Neuronal stem cell (in vitro differentiated cells): Measurements from ENCODE around the gene APLNR.

ENCODE experiments used
- DNase-seq: peaks from one replicate; pipeline ENCODE4 v3.0.0-alpha.2; 2013; ENCODE audit warnings: low spot score
- H2AFZ ChIP-seq: one replicate; pipeline ENCODE4 v1.6.1; 2013; ENCODE audit warnings: mild to moderate bottlenecking, low read length, inconsistent platforms
- H2AK5ac ChIP-seq: 2 replicates; pipeline ENCODE4 v1.6.1; 2013; ENCODE audit warnings: low read depth, mild to moderate bottlenecking, inconsistent platforms, low read length, moderate library complexity, mixed read lengths
- H2BK120ac ChIP-seq: 2 replicates; pipeline ENCODE4 v1.6.1; 2013; ENCODE audit warnings: low read depth, mild to moderate bottlenecking, inconsistent platforms, low read length, moderate library complexity, mixed read lengths
- H2BK12ac ChIP-seq: one replicate; pipeline ENCODE4 v1.6.1; 2013; ENCODE audit warnings: low read length, inconsistent platforms
- H2BK15ac ChIP-seq: 2 replicates; pipeline ENCODE4 v1.6.1; 2013; ENCODE audit warnings: mild to moderate bottlenecking, low read length, inconsistent platforms, mixed read lengths
- H2BK5ac ChIP-seq: one replicate; pipeline ENCODE4 v1.6.1; 2013; ENCODE audit warnings: inconsistent platforms, mild to moderate bottlenecking, low read length, moderate library complexity
- H3K14ac ChIP-seq: one replicate; pipeline ENCODE4 v1.6.1; 2013; ENCODE audit warnings: low read length, inconsistent platforms
- H3K18ac ChIP-seq: 2 replicates; pipeline ENCODE4 v1.6.1; 2013; ENCODE audit warnings: low read length, inconsistent platforms
- H3K23ac ChIP-seq: 2 replicates; pipeline ENCODE4 v1.6.1; 2013; ENCODE audit warnings: low read depth, mild to moderate bottlenecking, mixed read lengths, low read length, inconsistent platforms; ENCODE audit not compliant: poor library complexity
- H3K27ac ChIP-seq: replicated peaks from 3 replicates; pipeline ENCODE4 v1.5.1; 2013; ENCODE audit warnings: low read length, inconsistent platforms
- H3K27me3 ChIP-seq, 3 experiments: 2 replicates each; pipeline ENCODE4 v1.6.1; 2013; ENCODE audit warnings: low read length in 3 of 3, mild to moderate bottlenecking in 2 of 3, inconsistent platforms in 1 of 3, low read depth in 1 of 3, mixed read lengths in 1 of 3, moderate library complexity in 1 of 3; ENCODE audit not compliant: control insufficient read depth in 3 of 3, insufficient read depth in 3 of 3
- H3K36me3 ChIP-seq, 2 donors: replicated peaks in 1 of 2; 2 replicates each; pipeline ENCODE4 v1.6.1; 2013; ENCODE audit warnings: low read length in 2 of 2; ENCODE audit not compliant: control insufficient read depth in 2 of 2, insufficient read depth in 2 of 2
- H3K4ac ChIP-seq: 2 replicates; pipeline ENCODE4 v1.6.1; 2013; ENCODE audit warnings: inconsistent platforms, mild to moderate bottlenecking, low read length, moderate library complexity
- H3K4me1 ChIP-seq, 2 donors: 1 replicate in 1 of 2; 2 replicates in 1 of 2; pipeline ENCODE4 v1.6.1; 2013; ENCODE audit warnings: low read length in 2 of 2, low read depth in 1 of 2; ENCODE audit not compliant: control insufficient read depth in 2 of 2, insufficient read depth in 1 of 2
- H3K4me2 ChIP-seq: one replicate; pipeline ENCODE4 v1.6.1; 2013; ENCODE audit warnings: mild to moderate bottlenecking, low read length, inconsistent platforms; ENCODE audit not compliant: insufficient read depth, poor library complexity, severe bottlenecking
- H3K4me3 ChIP-seq, 2 donors: 2 replicates each; pipeline ENCODE4 v1.5.1; 2013; ENCODE audit warnings: low read length in 2 of 2, mild to moderate bottlenecking in 2 of 2, inconsistent platforms in 1 of 2, moderate library complexity in 1 of 2
- H3K79me1 ChIP-seq: one replicate; pipeline ENCODE4 v1.6.1; 2013; ENCODE audit warnings: low read depth, mild to moderate bottlenecking, inconsistent platforms, low read length, moderate library complexity
- H3K9ac ChIP-seq: one replicate; pipeline ENCODE4 v1.6.1; 2013; ENCODE audit warnings: mild to moderate bottlenecking, low read depth, low read length, inconsistent platforms; ENCODE audit not compliant: poor library complexity
- H3K9me3 ChIP-seq, 2 donors: replicated peaks in 1 of 2; 2 replicates each; pipeline versions ENCODE3 to v1.6.1; 2013; ENCODE audit warnings: low read length in 2 of 2, mild to moderate bottlenecking in 2 of 2, inconsistent platforms in 1 of 2, low read depth in 1 of 2, mixed read lengths in 1 of 2, moderate library complexity in 1 of 2; ENCODE audit not compliant: control insufficient read depth in 2 of 2, insufficient read depth in 1 of 2
- H4K8ac ChIP-seq: one replicate; pipeline ENCODE4 v1.6.1; 2013; ENCODE audit warnings: low read depth, mild to moderate bottlenecking, inconsistent platforms, low read length, moderate library complexity
- H4K91ac ChIP-seq: one replicate; pipeline ENCODE4 v1.6.1; 2013; ENCODE audit warnings: low read length, low read depth, mild to moderate bottlenecking, inconsistent platforms; ENCODE audit not compliant: poor library complexity
- WGBS, 2 donors: extraction: QIAGEN DNeasy Blood & Tissue Kit; methylation state at CpG; one replicate each; pipeline ENCODE4 v1.1.7; 2013; ENCODE audit warnings: missing lambda C conversion rate in 2 of 2, mixed read lengths in 1 of 2; ENCODE audit not compliant: insufficient read length in 2 of 2, insufficient replicate concordance in 1 of 2; ENCODE audit errors: extremely low coverage in 2 of 2; 5-methylcytosine and 5-hydroxymethylcytosine counted together

APLNR gene

DNA sequence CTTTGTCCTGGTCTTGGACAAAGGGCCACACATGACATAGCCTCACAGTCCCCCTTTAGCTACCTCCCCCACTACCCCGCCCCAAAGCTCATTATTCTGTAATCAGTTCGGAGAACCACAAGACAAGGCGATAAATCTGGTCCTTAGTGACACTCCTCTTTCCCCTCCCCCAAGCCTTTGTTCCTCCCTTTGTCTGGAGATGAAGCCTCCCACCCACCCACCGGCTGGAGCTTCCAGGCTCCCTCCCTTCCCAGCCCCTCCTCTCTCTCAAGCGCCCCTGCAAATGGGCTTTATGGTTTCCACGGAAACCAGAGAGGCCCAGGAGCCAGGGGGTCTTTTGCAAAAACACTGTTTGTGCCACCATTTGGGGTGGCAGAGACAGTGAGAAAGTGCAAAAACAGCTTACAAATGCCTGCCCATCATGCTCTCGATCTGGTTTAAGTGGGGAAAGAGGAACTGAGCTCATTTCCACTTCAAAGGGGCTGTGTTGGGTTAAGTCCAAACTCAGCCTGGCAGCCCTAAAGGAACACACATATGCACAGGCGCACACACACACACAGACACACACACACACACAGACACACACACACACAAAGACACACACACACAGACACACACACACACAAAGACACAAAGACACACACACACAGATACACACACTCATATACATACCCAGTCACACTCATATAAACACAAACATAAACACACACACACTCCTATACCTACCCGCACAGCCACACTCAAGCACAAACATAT, 23.5 kb downstream of the APLNR start:
- WGBS, 2 donors, result 100% methylated on average over 1 of the region's 9 CpGs; no CpG with 5 or more reads in 1 of the 2 donors
- Histone ChIP-seq H4K91ac (peak overlapping the region; percentile 64), H3K4me2 (peak overlapping the region; percentile 45), H2BK120ac (no peak overlapping the region), H3K27ac (peak overlapping the region; percentile 95), H3K14ac (no peak overlapping the region), H4K8ac (no peak overlapping the region), H3K23ac (no peak overlapping the region), H3K4me1 (peaks cover 26 to 47% of the 10 kb centered on the region in 2 donors), H2AFZ (peak overlapping the region; percentile 75), H3K9me3 (no peaks in the 10 kb centered on the region), H3K9ac (peak overlapping the region; percentile 56), H3K79me1 (no peaks in the 10 kb centered on the region), H2AK5ac (no peak overlapping the region), H2BK5ac (peak overlapping the region; percentile 73), H2BK15ac (no peak overlapping the region), H3K27me3 (no peaks in the 10 kb centered on the region), H3K18ac (peak overlapping the region; percentile 58), H2BK12ac (no peak overlapping the region), H3K4me3 (no peak overlapping the region), H3K4ac (no peak overlapping the region), H3K36me3 (no peaks in the 10 kb centered on the region)
- DNase-seq, result peak; percentile 94

DNA sequence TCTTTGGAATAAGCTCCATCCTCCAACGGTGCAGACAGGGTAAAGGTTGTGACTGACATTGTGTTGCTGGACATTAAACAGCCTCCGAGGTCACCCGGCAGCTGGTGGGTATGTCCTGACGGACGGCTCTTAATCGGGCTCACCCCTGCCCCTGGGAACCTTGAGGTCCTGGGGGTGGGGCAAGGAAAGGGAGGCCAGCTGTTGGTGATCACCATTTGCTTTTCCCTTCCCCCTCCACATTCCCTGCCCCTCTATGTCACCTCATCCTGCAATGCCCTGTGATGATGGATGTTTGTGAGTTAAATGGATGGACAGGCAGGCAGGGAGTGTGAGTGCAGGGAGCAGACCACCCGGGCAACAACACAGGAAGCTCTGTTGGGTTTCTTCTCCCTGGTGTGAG, 26.3 kb downstream of the APLNR start:
- peak overlapping the region; percentile 32 for H2BK12ac ChIP-seq
- H3K27me3 ChIP-seq, result no peaks in the 10 kb centered on the region
- no peak overlapping the region for H3K4me3 ChIP-seq
- H4K8ac ChIP-seq, result no peak overlapping the region
- no peak overlapping the region for H2BK120ac ChIP-seq
- DNase-seq, result no peak
- H2BK15ac ChIP-seq, result no peak overlapping the region
- peak overlapping the region; percentile 21 for H2AFZ ChIP-seq
- no peak overlapping the region for H3K4ac ChIP-seq
- no peak overlapping the region for H3K4me2 ChIP-seq
- WGBS, 2 donors, result no CpG with 5 or more reads among the region's 7 CpGs
- peak overlapping the region; percentile 18 for H3K27ac ChIP-seq
- H3K36me3 ChIP-seq, result no peaks in the 10 kb centered on the region
- H2BK5ac ChIP-seq, result no peak overlapping the region
- H3K79me1 ChIP-seq, result no peaks in the 10 kb centered on the region
- H3K9ac ChIP-seq, result no peak overlapping the region
- no peak overlapping the region for H3K14ac ChIP-seq
- H4K91ac ChIP-seq, result no peak overlapping the region
- H3K18ac ChIP-seq, result peak overlapping the region; percentile 8
- no peak overlapping the region for H3K23ac ChIP-seq
- peaks cover 26 to 47% of the 10 kb centered on the region in 2 donors for H3K4me1 ChIP-seq
- H3K9me3 ChIP-seq, result no peaks in the 10 kb centered on the region
- no peak overlapping the region for H2AK5ac ChIP-seq

DNA sequence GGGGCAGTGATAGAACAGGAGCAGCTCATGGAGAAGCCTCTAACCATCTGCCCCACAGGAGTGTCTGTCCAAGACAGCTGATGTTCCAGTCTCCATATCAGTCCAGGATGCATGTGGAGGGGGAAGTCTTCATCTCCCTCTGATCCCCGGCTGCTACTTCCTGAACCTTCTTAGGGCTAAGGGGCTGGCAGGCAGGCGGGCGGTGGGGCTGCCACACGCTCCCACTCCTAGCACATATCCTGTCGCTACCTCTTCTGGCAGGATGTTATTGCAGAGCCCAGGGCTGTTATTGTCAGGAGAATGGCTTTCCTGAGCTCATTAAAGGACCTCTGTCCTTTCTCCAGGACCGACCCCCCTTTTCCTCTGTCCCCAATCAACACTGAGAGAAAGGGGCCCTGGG, 29.9 kb downstream of the APLNR start:
- H2BK5ac ChIP-seq, result no peak overlapping the region
- WGBS, 2 donors, result no CpG with 5 or more reads among the region's 6 CpGs
- no peak overlapping the region for H4K91ac ChIP-seq
- no peaks in the 10 kb centered on the region for H3K79me1 ChIP-seq
- H2BK15ac ChIP-seq, result peak overlapping the region; percentile 39
- no peak overlapping the region for H2BK120ac ChIP-seq
- H3K4me3 ChIP-seq, result no peak overlapping the region
- H2BK12ac ChIP-seq, result no peak overlapping the region
- no peak overlapping the region for H3K14ac ChIP-seq
- H3K4me1 ChIP-seq, result peaks cover 17 to 25% of the 10 kb centered on the region in 2 donors
- no peak overlapping the region for H2AFZ ChIP-seq
- H2AK5ac ChIP-seq, result peak overlapping the region; percentile 41
- DNase-seq, result no peak
- H3K9me3 ChIP-seq, result no peaks in the 10 kb centered on the region
- peak overlapping the region; percentile 29 for H3K18ac ChIP-seq
- H3K4me2 ChIP-seq, result no peak overlapping the region
- no peaks in the 10 kb centered on the region for H3K27me3 ChIP-seq
- peak overlapping the region; percentile 14 for H3K4ac ChIP-seq
- H3K27ac ChIP-seq, result no peak overlapping the region
- H3K9ac ChIP-seq, result no peak overlapping the region
- H4K8ac ChIP-seq, result no peak overlapping the region
- H3K23ac ChIP-seq, result no peak overlapping the region
- no peaks in the 10 kb centered on the region for H3K36me3 ChIP-seq

DNA sequence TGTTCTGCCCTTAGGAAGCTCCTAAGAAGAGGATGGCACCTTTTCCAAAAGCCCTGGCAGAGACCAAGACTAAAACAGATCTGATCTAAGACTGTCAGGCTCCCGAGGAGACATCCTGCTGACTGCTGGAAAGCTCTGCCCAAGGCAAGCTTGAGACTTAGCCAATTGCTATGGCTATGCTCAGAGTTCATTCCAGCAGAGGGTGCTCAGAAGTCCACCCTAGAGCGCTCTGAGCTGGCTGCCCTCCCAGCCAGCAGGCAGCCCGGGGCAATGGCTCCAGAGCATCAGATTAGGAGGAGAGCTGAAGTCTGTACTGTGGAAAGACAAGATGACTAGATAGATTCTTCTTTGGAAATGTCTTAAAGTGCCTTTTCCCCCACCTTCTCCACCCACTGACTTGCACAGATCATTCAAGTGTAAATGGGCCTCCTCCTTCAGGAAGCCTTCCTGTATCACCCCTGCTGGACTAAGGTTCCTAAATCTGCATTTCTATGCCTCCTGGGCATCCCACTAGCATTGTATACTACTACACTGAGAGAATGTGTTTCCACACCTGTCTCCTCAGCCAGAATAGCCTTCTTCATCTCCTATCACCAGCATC, 31.9 kb downstream of the APLNR start:
- H2AK5ac ChIP-seq, result no peak overlapping the region
- no peaks in the 10 kb centered on the region for H3K79me1 ChIP-seq
- no CpG with 5 or more reads among the region's 3 CpGs for WGBS, 2 donors
- no peak overlapping the region for H2BK15ac ChIP-seq
- no peak overlapping the region for H3K27ac ChIP-seq
- H3K14ac ChIP-seq, result no peak overlapping the region
- H3K4me3 ChIP-seq, result no peak overlapping the region
- peaks cover 10 to 12% of the 10 kb centered on the region in 2 donors for H3K4me1 ChIP-seq
- no peak overlapping the region for H3K4ac ChIP-seq
- H2BK120ac ChIP-seq, result no peak overlapping the region
- DNase-seq, result no peak
- no peak overlapping the region for H3K23ac ChIP-seq
- H4K8ac ChIP-seq, result no peak overlapping the region
- H3K4me2 ChIP-seq, result no peak overlapping the region
- H2BK12ac ChIP-seq, result no peak overlapping the region
- no peaks in the 10 kb centered on the region for H3K9me3 ChIP-seq
- no peaks in the 10 kb centered on the region for H3K36me3 ChIP-seq
- H2AFZ ChIP-seq, result no peak overlapping the region
- H4K91ac ChIP-seq, result no peak overlapping the region
- H3K27me3 ChIP-seq, result no peaks in the 10 kb centered on the region
- H2BK5ac ChIP-seq, result no peak overlapping the region
- no peak overlapping the region for H3K9ac ChIP-seq
- H3K18ac ChIP-seq, result no peak overlapping the region
